ENCODE data around the gene MAPK8IP2.
"Not testable (repeated sequence)": the region's sequence is repeated elsewhere in the genome, so short reads cannot be mapped to it uniquely, and the experiment has no call there.

Gene MAPK8IP2

GRCh38 chr22:50601669-50602337 lies 1.2 kb downstream of the MAPK8IP2 start:
- DNase-seq, result peak in 1 of 3 experiments; percentile 20

GRCh38 chr22:50602338-50602700 lies 1.7 kb downstream of the MAPK8IP2 start:
- DNase-seq, result no peak

- no peak for DNase-seq
These were observed 3.1 kb downstream of the MAPK8IP2 start for GRCh38 chr22:50603511-50604255.

GRCh38 chr22:50604256-50605001 lies 3.8 kb downstream of the MAPK8IP2 start:
- no peak for DNase-seq

GRCh38 chr22:50605002-50605612 lies 4.5 kb downstream of the MAPK8IP2 start:
- DNase-seq, result no peak

- no peak for DNase-seq
These were observed 5.1 kb downstream of the MAPK8IP2 start for GRCh38 chr22:50605613-50606074.

GRCh38 chr22:50606165-50606945 lies 5.8 kb downstream of the MAPK8IP2 start:
- DNase-seq, result no peak

GRCh38 chr22:50606946-50607658 lies 6.5 kb downstream of the MAPK8IP2 start:
- no peak for DNase-seq

GRCh38 chr22:50607659-50608020 lies 7.0 kb downstream of the MAPK8IP2 start:
- no peak for DNase-seq

GRCh38 chr22:50608058-50608840 lies 7.7 kb downstream of the MAPK8IP2 start:
- DNase-seq, result not testable (repeated sequence)

- DNase-seq, result no peak
These were observed 8.4 kb downstream of the MAPK8IP2 start for GRCh38 chr22:50608996-50609395.

- no peak for DNase-seq
These were observed 9.0 kb downstream of the MAPK8IP2 start for GRCh38 chr22:50609599-50609998.

GRCh38 chr22:50610041-50610451 lies 9.5 kb downstream of the MAPK8IP2 start:
- DNase-seq, result no peak

- DNase-seq, result no peak
These were observed 10.0 kb downstream of the MAPK8IP2 start for GRCh38 chr22:50610581-50610980.

GRCh38 chr22:50611341-50612060 lies 10.9 kb downstream of the MAPK8IP2 start:
- no peak for DNase-seq

GRCh38 chr22:50612168-50612527 lies 11.6 kb downstream of the MAPK8IP2 start:
- DNase-seq, result no peak

GRCh38 chr22:50612528-50613221 lies 12.1 kb downstream of the MAPK8IP2 start:
- DNase-seq, result peak in 1 of 3 experiments; percentile 19

- peak in 2 of 3 experiments; percentile 30 to 66 for DNase-seq
These were observed 12.8 kb downstream of the MAPK8IP2 start for GRCh38 chr22:50613291-50613981.

GRCh38 chr22:50614296-50614695 lies 13.7 kb downstream of the MAPK8IP2 start:
- DNase-seq, result not testable (repeated sequence)
